Neuronal stem cell (in vitro differentiated cells): ENCODE results near the gene ANXA10.

Experiments
- DNase-seq: peaks from one replicate; pipeline ENCODE4 v3.0.0-alpha.2; 2013; ENCODE audit warnings: low spot score
- H2AFZ ChIP-seq: one replicate; pipeline ENCODE4 v1.6.1; 2013; ENCODE audit warnings: mild to moderate bottlenecking, low read length, inconsistent platforms
- H2AK5ac ChIP-seq: 2 replicates; pipeline ENCODE4 v1.6.1; 2013; ENCODE audit warnings: low read depth, mild to moderate bottlenecking, inconsistent platforms, low read length, moderate library complexity, mixed read lengths
- H2BK120ac ChIP-seq: 2 replicates; pipeline ENCODE4 v1.6.1; 2013; ENCODE audit warnings: low read depth, mild to moderate bottlenecking, inconsistent platforms, low read length, moderate library complexity, mixed read lengths
- H2BK12ac ChIP-seq: one replicate; pipeline ENCODE4 v1.6.1; 2013; ENCODE audit warnings: low read length, inconsistent platforms
- H2BK15ac ChIP-seq: 2 replicates; pipeline ENCODE4 v1.6.1; 2013; ENCODE audit warnings: mild to moderate bottlenecking, low read length, inconsistent platforms, mixed read lengths
- H2BK5ac ChIP-seq: one replicate; pipeline ENCODE4 v1.6.1; 2013; ENCODE audit warnings: inconsistent platforms, mild to moderate bottlenecking, low read length, moderate library complexity
- H3K14ac ChIP-seq: one replicate; pipeline ENCODE4 v1.6.1; 2013; ENCODE audit warnings: low read length, inconsistent platforms
- H3K18ac ChIP-seq: 2 replicates; pipeline ENCODE4 v1.6.1; 2013; ENCODE audit warnings: low read length, inconsistent platforms
- H3K23ac ChIP-seq: 2 replicates; pipeline ENCODE4 v1.6.1; 2013; ENCODE audit warnings: low read depth, mild to moderate bottlenecking, mixed read lengths, low read length, inconsistent platforms; ENCODE audit not compliant: poor library complexity
- H3K27ac ChIP-seq: replicated peaks from 3 replicates; pipeline ENCODE4 v1.5.1; 2013; ENCODE audit warnings: low read length, inconsistent platforms
- H3K27me3 ChIP-seq, 3 experiments: 2 replicates each; pipeline ENCODE4 v1.6.1; 2013; ENCODE audit warnings: low read length in 3 of 3, mild to moderate bottlenecking in 2 of 3, inconsistent platforms in 1 of 3, low read depth in 1 of 3, mixed read lengths in 1 of 3, moderate library complexity in 1 of 3; ENCODE audit not compliant: control insufficient read depth in 3 of 3, insufficient read depth in 3 of 3
- H3K36me3 ChIP-seq, 2 donors: replicated peaks in 1 of 2; 2 replicates each; pipeline ENCODE4 v1.6.1; 2013; ENCODE audit warnings: low read length in 2 of 2; ENCODE audit not compliant: control insufficient read depth in 2 of 2, insufficient read depth in 2 of 2
- H3K4ac ChIP-seq: 2 replicates; pipeline ENCODE4 v1.6.1; 2013; ENCODE audit warnings: inconsistent platforms, mild to moderate bottlenecking, low read length, moderate library complexity
- H3K4me1 ChIP-seq, 2 donors: 1 replicate in 1 of 2; 2 replicates in 1 of 2; pipeline ENCODE4 v1.6.1; 2013; ENCODE audit warnings: low read length in 2 of 2, low read depth in 1 of 2; ENCODE audit not compliant: control insufficient read depth in 2 of 2, insufficient read depth in 1 of 2
- H3K4me2 ChIP-seq: one replicate; pipeline ENCODE4 v1.6.1; 2013; ENCODE audit warnings: mild to moderate bottlenecking, low read length, inconsistent platforms; ENCODE audit not compliant: insufficient read depth, poor library complexity, severe bottlenecking
- H3K4me3 ChIP-seq, 2 donors: 2 replicates each; pipeline ENCODE4 v1.5.1; 2013; ENCODE audit warnings: low read length in 2 of 2, mild to moderate bottlenecking in 2 of 2, inconsistent platforms in 1 of 2, moderate library complexity in 1 of 2
- H3K79me1 ChIP-seq: one replicate; pipeline ENCODE4 v1.6.1; 2013; ENCODE audit warnings: low read depth, mild to moderate bottlenecking, inconsistent platforms, low read length, moderate library complexity
- H3K9ac ChIP-seq: one replicate; pipeline ENCODE4 v1.6.1; 2013; ENCODE audit warnings: mild to moderate bottlenecking, low read depth, low read length, inconsistent platforms; ENCODE audit not compliant: poor library complexity
- H3K9me3 ChIP-seq, 2 donors: replicated peaks in 1 of 2; 2 replicates each; pipeline versions ENCODE3 to v1.6.1; 2013; ENCODE audit warnings: low read length in 2 of 2, mild to moderate bottlenecking in 2 of 2, inconsistent platforms in 1 of 2, low read depth in 1 of 2, mixed read lengths in 1 of 2, moderate library complexity in 1 of 2; ENCODE audit not compliant: control insufficient read depth in 2 of 2, insufficient read depth in 1 of 2
- H4K8ac ChIP-seq: one replicate; pipeline ENCODE4 v1.6.1; 2013; ENCODE audit warnings: low read depth, mild to moderate bottlenecking, inconsistent platforms, low read length, moderate library complexity
- H4K91ac ChIP-seq: one replicate; pipeline ENCODE4 v1.6.1; 2013; ENCODE audit warnings: low read length, low read depth, mild to moderate bottlenecking, inconsistent platforms; ENCODE audit not compliant: poor library complexity
- WGBS, 2 donors: extraction: QIAGEN DNeasy Blood & Tissue Kit; methylation state at CpG; one replicate each; pipeline ENCODE4 v1.1.7; 2013; ENCODE audit warnings: missing lambda C conversion rate in 2 of 2, mixed read lengths in 1 of 2; ENCODE audit not compliant: insufficient read length in 2 of 2, insufficient replicate concordance in 1 of 2; ENCODE audit errors: extremely low coverage in 2 of 2; 5-methylcytosine and 5-hydroxymethylcytosine counted together

Gene ANXA10

GRCh38 chr4:168162604-168163003 is 70.3 kb downstream of the ANXA10 start:
- no peak for DNase-seq
- no peak overlapping the region for H3K4me2 ChIP-seq
- no peak overlapping the region for H3K18ac ChIP-seq
- H3K79me1 ChIP-seq: no peaks in the 10 kb centered on the region
- no peak overlapping the region for H3K14ac ChIP-seq
- no peak overlapping the region for H3K23ac ChIP-seq
- H3K36me3 ChIP-seq: peaks cover 0 to 1% of the 10 kb centered on the region in 2 donors
- no peaks in the 10 kb centered on the region for H3K27me3 ChIP-seq
- H3K4me3 ChIP-seq: no peak overlapping the region
- H3K27ac ChIP-seq: no peak overlapping the region
- no peak overlapping the region for H2BK12ac ChIP-seq
- no peak overlapping the region for H3K4ac ChIP-seq
- no peak overlapping the region for H4K8ac ChIP-seq
- H3K9ac ChIP-seq: no peak overlapping the region
- H4K91ac ChIP-seq: no peak overlapping the region
- H2BK15ac ChIP-seq: no peak overlapping the region
- peaks cover 0 to 7% of the 10 kb centered on the region in 2 donors for H3K4me1 ChIP-seq
- peak overlapping the region; percentile 14 for H2AFZ ChIP-seq
- H2AK5ac ChIP-seq: no peak overlapping the region
- H2BK120ac ChIP-seq: no peak overlapping the region
- H2BK5ac ChIP-seq: peak overlapping the region; percentile 87
- H3K9me3 ChIP-seq: no peaks in the 10 kb centered on the region

GRCh38 chr4:168163106-168163505 is 70.8 kb downstream of the ANXA10 start:
- no peak overlapping the region for H4K8ac ChIP-seq
- no peak overlapping the region for H2AFZ ChIP-seq
- H3K9me3 ChIP-seq: no peaks in the 10 kb centered on the region
- H3K18ac ChIP-seq: no peak overlapping the region
- no peak overlapping the region for H3K14ac ChIP-seq
- H3K23ac ChIP-seq: no peak overlapping the region
- no peak overlapping the region for H3K4me2 ChIP-seq
- H2BK5ac ChIP-seq: no peak overlapping the region
- no peak overlapping the region for H3K9ac ChIP-seq
- DNase-seq: no peak
- H2BK15ac ChIP-seq: no peak overlapping the region
- no peak overlapping the region for H2BK120ac ChIP-seq
- H3K36me3 ChIP-seq: peaks cover 0 to 1% of the 10 kb centered on the region in 2 donors
- no peak overlapping the region for H4K91ac ChIP-seq
- H3K4ac ChIP-seq: no peak overlapping the region
- H3K27ac ChIP-seq: no peak overlapping the region
- WGBS, 2 donors: no CpG with 5 or more reads among the region's 2 CpGs
- H3K79me1 ChIP-seq: no peaks in the 10 kb centered on the region
- no peak overlapping the region for H2AK5ac ChIP-seq
- H3K27me3 ChIP-seq: no peaks in the 10 kb centered on the region
- H3K4me1 ChIP-seq: peaks cover 0 to 7% of the 10 kb centered on the region in 2 donors
- no peak overlapping the region for H2BK12ac ChIP-seq
- H3K4me3 ChIP-seq: no peak overlapping the region

GRCh38 chr4:168164045-168164444 is 71.7 kb downstream of the ANXA10 start:
- Histone ChIP-seq H3K27me3 (no peaks in the 10 kb centered on the region), H3K14ac (no peak overlapping the region), H4K91ac (no peak overlapping the region), H3K4me1 (peaks cover 0 to 7% of the 10 kb centered on the region in 2 donors), H3K27ac (no peak overlapping the region), H2BK15ac (no peak overlapping the region), H4K8ac (no peak overlapping the region), H3K9ac (no peak overlapping the region), H3K4me3 (no peak overlapping the region), H2BK12ac (no peak overlapping the region), H3K79me1 (no peaks in the 10 kb centered on the region), H2BK5ac (no peak overlapping the region), H2AFZ (no peak overlapping the region), H3K18ac (no peak overlapping the region), H3K4ac (no peak overlapping the region), H2BK120ac (no peak overlapping the region), H2AK5ac (no peak overlapping the region), H3K4me2 (no peak overlapping the region), H3K36me3 (peaks cover 0 to 1% of the 10 kb centered on the region in 2 donors), H3K23ac (no peak overlapping the region), H3K9me3 (no peaks in the 10 kb centered on the region)
- no CpG with 5 or more reads among the region's 3 CpGs for WGBS, 2 donors
- DNase-seq: no peak

GRCh38 chr4:168164915-168165548 is 72.7 kb downstream of the ANXA10 start:
- Histone ChIP-seq H3K27me3 (no peaks in the 10 kb centered on the region), H3K18ac (no peak overlapping the region), H3K14ac (no peak overlapping the region), H3K4ac (no peak overlapping the region), H2BK5ac (no peak overlapping the region), H3K23ac (no peak overlapping the region), H3K36me3 (peaks cover 0 to 1% of the 10 kb centered on the region in 2 donors), H3K4me3 (no peak overlapping the region), H3K27ac (no peak overlapping the region), H3K4me2 (no peak overlapping the region), H2BK12ac (no peak overlapping the region), H4K91ac (no peak overlapping the region), H2AK5ac (no peak overlapping the region), H2BK120ac (no peak overlapping the region), H3K79me1 (no peaks in the 10 kb centered on the region), H4K8ac (no peak overlapping the region), H2BK15ac (no peak overlapping the region), H3K4me1 (peaks cover 0 to 7% of the 10 kb centered on the region in 2 donors), H3K9me3 (no peaks in the 10 kb centered on the region), H2AFZ (no peak overlapping the region), H3K9ac (no peak overlapping the region)
- WGBS, 2 donors: no CpG with 5 or more reads among the region's 1 CpG
- no peak for DNase-seq
